ENCODE results near the gene TMEM184B. TPM values are rescaled to one million over a fixed set of nuclear protein-coding genes. Genes with fewer than 3 reads are reported as not detected.
A peak's percentile ranks its signal among the peaks of the same experiment; 100 is the strongest.

Gene TMEM184B
- total and polyA plus RNA-seq, 2 experiments from 2014 or later, result 68.8 to 70.3 TPM

- H3K9me3 ChIP-seq (ENCODE audit: low read depth), result no peaks in the 10 kb centered on the region
- DNase-seq (ENCODE audit: low read depth in 1 of 2, low spot score in 1 of 2), result no peak
- H3K27ac ChIP-seq, result no peak overlapping the region
- H3K27me3 ChIP-seq, result no peaks in the 10 kb centered on the region
- no peaks in the 10 kb centered on the region for H3K36me3 ChIP-seq
- no peak overlapping the region for H3K4me3 ChIP-seq
- TF ChIP-seq CTCF (IDR thresholded peaks at IDR 0.05; ENCODE audit: low read depth, low read length), result no peak
- peaks cover 5% of the 10 kb centered on the region for H3K4me1 ChIP-seq (ENCODE audit: low read depth)
These were observed 81.8 kb downstream of the TMEM184B start for GRCh38 chr22:38191055-38191454.

GRCh38 chr22:38190581-38190980 lies 82.2 kb downstream of the TMEM184B start:
- H3K27me3 ChIP-seq, result no peaks in the 10 kb centered on the region
- H3K36me3 ChIP-seq, result no peaks in the 10 kb centered on the region
- no peak for TF ChIP-seq CTCF (IDR thresholded peaks at IDR 0.05; ENCODE audit: low read depth, low read length)
- H3K4me3 ChIP-seq, result no peak overlapping the region
- no peak for DNase-seq (ENCODE audit: low read depth in 1 of 2, low spot score in 1 of 2)
- no peaks in the 10 kb centered on the region for H3K9me3 ChIP-seq (ENCODE audit: low read depth)
- H3K4me1 ChIP-seq (ENCODE audit: low read depth), result peaks cover 5% of the 10 kb centered on the region
- H3K27ac ChIP-seq, result no peak overlapping the region

GRCh38 chr22:38189104-38189503 lies 83.7 kb downstream of the TMEM184B start:
- Histone ChIP-seq H3K9me3 (ENCODE audit: low read depth) (no peaks in the 10 kb centered on the region), H3K27me3 (no peaks in the 10 kb centered on the region), H3K36me3 (no peaks in the 10 kb centered on the region), H3K4me1 (ENCODE audit: low read depth) (peaks cover 5% of the 10 kb centered on the region), H3K27ac (no peak overlapping the region), H3K4me3 (no peak overlapping the region)
- DNase-seq (ENCODE audit: low read depth in 1 of 2, low spot score in 1 of 2), result no peak
- no peak for TF ChIP-seq CTCF (IDR thresholded peaks at IDR 0.05; ENCODE audit: low read depth, low read length)

DNA sequence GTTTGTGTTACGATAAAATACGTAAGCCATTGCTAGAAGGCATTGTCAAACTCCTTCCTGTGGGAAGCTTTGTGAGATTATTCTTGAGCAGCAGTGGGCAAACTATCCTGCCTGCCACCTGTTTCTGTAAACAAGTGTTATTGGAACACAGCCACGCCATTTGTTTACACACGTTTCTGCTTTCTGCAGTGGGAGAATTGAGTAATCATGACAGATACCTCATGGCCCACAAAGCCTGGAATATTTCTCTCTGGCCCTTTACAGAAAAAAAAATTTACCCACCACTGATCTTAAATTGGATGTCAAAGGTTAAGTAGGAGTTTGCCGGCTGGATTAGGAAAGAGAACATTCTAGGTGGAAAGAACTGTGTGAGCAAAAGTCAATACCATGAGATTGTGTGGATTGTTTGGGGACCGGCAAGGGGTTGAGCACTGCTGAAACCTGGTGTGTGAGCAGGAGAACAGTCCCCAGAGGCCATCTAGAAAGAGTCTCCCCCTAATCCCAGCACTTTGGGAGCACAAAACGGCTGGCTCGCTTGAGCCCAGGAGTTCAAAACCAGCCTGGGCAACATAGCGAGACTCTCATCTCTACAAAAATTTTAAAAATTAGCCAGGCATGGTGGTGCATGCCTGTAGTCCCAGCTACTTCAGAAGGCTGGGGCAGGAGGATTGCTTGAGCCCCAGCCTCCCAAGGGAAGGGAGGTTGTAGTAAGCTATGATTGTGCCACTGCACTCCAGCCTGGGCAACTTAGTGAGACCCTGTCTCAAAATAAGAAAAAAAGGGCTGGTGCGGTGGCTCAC lies 85.2 kb downstream of the TMEM184B start:
- Histone ChIP-seq H3K4me1 (ENCODE audit: low read depth) (no peaks in the 10 kb centered on the region), H3K27me3 (no peaks in the 10 kb centered on the region), H3K36me3 (no peaks in the 10 kb centered on the region), H3K4me3 (no peak overlapping the region), H3K9me3 (ENCODE audit: low read depth) (no peaks in the 10 kb centered on the region), H3K27ac (no peak overlapping the region)
- DNase-seq (ENCODE audit: low read depth in 1 of 2, low spot score in 1 of 2), result peak in 1 of 2 donors; percentile 71
- no peak for TF ChIP-seq CTCF (IDR thresholded peaks at IDR 0.05; ENCODE audit: low read depth, low read length)

DNA sequence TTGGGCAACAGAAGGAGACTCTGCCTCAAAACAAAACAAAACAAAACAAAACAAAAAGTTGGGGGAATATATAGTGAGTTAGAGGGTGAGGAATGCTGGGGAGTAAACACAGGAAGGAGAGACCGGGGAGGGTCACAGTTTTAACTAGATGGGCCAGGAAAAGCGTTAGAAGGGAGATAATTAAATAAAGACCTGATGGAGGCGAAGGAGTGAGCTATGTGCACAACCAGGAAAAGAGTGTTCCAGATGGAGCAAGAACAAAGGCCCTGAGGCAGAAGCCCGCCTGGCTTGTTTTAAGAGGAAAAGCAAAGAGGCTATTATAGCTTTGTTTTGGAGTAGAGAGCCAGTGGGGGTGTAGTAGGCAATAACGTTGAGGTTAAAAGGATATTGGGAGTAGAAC lies 86.4 kb downstream of the TMEM184B start:
- no peak overlapping the region for H3K4me3 ChIP-seq
- no peaks in the 10 kb centered on the region for H3K4me1 ChIP-seq (ENCODE audit: low read depth)
- no peaks in the 10 kb centered on the region for H3K36me3 ChIP-seq
- H3K27ac ChIP-seq, result no peak overlapping the region
- no peaks in the 10 kb centered on the region for H3K9me3 ChIP-seq (ENCODE audit: low read depth)
- DNase-seq (ENCODE audit: low read depth in 1 of 2, low spot score in 1 of 2), result no peak
- TF ChIP-seq CTCF (IDR thresholded peaks at IDR 0.05; ENCODE audit: low read depth, low read length), result no peak
- no peaks in the 10 kb centered on the region for H3K27me3 ChIP-seq

Measured in cardiac muscle cell (in vitro differentiated cells and primary cell).